Measurements from ENCODE around the gene RNU4-1.
"Not testable (repeated sequence)": the region's sequence is repeated elsewhere in the genome, so short reads cannot be mapped to it uniquely, and the experiment has no call there.

The RNU4-1 gene

GRCh38 chr12:120253313-120253712, 39.7 kb downstream of the RNU4-1 start:
- Mint-ChIP-seq H3K4me1 (peaks cover 42% of the 10 kb centered on the region), H3K27me3 (peaks cover 77% of the 10 kb centered on the region), H3K4me3 (peak overlapping the region; percentile 58)
- not testable (repeated sequence) for H3K9me3 Mint-ChIP-seq, H3K36me3 Mint-ChIP-seq, H3K27ac Mint-ChIP-seq
- peak; percentile 49 for ATAC-seq

GRCh38 chr12:120252071-120252906, 40.7 kb downstream of the RNU4-1 start:
- Mint-ChIP-seq H3K27me3 (peaks cover 83% of the 10 kb centered on the region), H3K36me3 (no peaks in the 10 kb centered on the region), H3K4me3 (peak overlapping the region; percentile 2), H3K9me3 (no peaks in the 10 kb centered on the region), H3K27ac (no peak overlapping the region), H3K4me1 (peaks cover 42% of the 10 kb centered on the region)
- ATAC-seq = peak; percentile 74

GRCh38 chr12:120251364-120252070, 41.5 kb downstream of the RNU4-1 start:
- peaks cover 79% of the 10 kb centered on the region for H3K27me3 Mint-ChIP-seq
- not testable (repeated sequence) for ATAC-seq, H3K9me3 Mint-ChIP-seq, H3K36me3 Mint-ChIP-seq, H3K27ac Mint-ChIP-seq
- H3K4me3 Mint-ChIP-seq = peak overlapping the region; percentile 2
- H3K4me1 Mint-ChIP-seq = peaks cover 42% of the 10 kb centered on the region

GRCh38 chr12:120249875-120250795, 42.9 kb downstream of the RNU4-1 start:
- Mint-ChIP-seq H3K4me1 (peaks cover 42% of the 10 kb centered on the region), H3K9me3 (no peaks in the 10 kb centered on the region)
- peak; percentile 92 for ATAC-seq

GRCh38 chr12:120249266-120249874, 43.7 kb downstream of the RNU4-1 start:
- H3K36me3 Mint-ChIP-seq = no peaks in the 10 kb centered on the region
- H3K9me3 Mint-ChIP-seq = no peaks in the 10 kb centered on the region
- H3K4me3 Mint-ChIP-seq = no peak overlapping the region
- peaks cover 42% of the 10 kb centered on the region for H3K4me1 Mint-ChIP-seq
- ATAC-seq = no peak
- H3K27ac Mint-ChIP-seq = no peak overlapping the region
- H3K27me3 Mint-ChIP-seq = peaks cover 78% of the 10 kb centered on the region

More at GRCh38 chr12:120249875-120250795, 42.9 kb downstream of the RNU4-1 start:
- no peaks in the 10 kb centered on the region for H3K36me3 Mint-ChIP-seq
- H3K4me3 Mint-ChIP-seq = no peak overlapping the region
- H3K27me3 Mint-ChIP-seq = peaks cover 78% of the 10 kb centered on the region
- no peak overlapping the region for H3K27ac Mint-ChIP-seq

- Mint-ChIP-seq H3K27ac (no peak overlapping the region), H3K27me3 (peaks cover 87% of the 10 kb centered on the region), H3K4me3 (no peak overlapping the region), H3K4me1 (peaks cover 33% of the 10 kb centered on the region), H3K36me3 (no peaks in the 10 kb centered on the region), H3K9me3 (no peaks in the 10 kb centered on the region)
- no peak for ATAC-seq
These were observed 45.4 kb downstream of the RNU4-1 start for GRCh38 chr12:120247621-120248030.

- ATAC-seq = no peak
- peaks cover 86% of the 10 kb centered on the region for H3K27me3 Mint-ChIP-seq
- peaks cover 29% of the 10 kb centered on the region for H3K4me1 Mint-ChIP-seq
- no peaks in the 10 kb centered on the region for H3K36me3 Mint-ChIP-seq
- H3K9me3 Mint-ChIP-seq = no peaks in the 10 kb centered on the region
- H3K4me3 Mint-ChIP-seq = no peak overlapping the region
- no peak overlapping the region for H3K27ac Mint-ChIP-seq
These were observed 45.9 kb downstream of the RNU4-1 start for GRCh38 chr12:120247183-120247582.

- not testable (repeated sequence) for H3K9me3 Mint-ChIP-seq, H3K4me3 Mint-ChIP-seq, ATAC-seq, H3K36me3 Mint-ChIP-seq, H3K27ac Mint-ChIP-seq
- peaks cover 86% of the 10 kb centered on the region for H3K27me3 Mint-ChIP-seq
- peaks cover 24% of the 10 kb centered on the region for H3K4me1 Mint-ChIP-seq
These were observed 46.3 kb downstream of the RNU4-1 start for GRCh38 chr12:120246705-120247104.

Data from stimulated activated memory B cell treated with anti-CD40 and anti-IgM and Interleukin-4, amounts not matched to agents 10 μg/mL and 1 μg/mL and 100 μg/mL, for 72 hours (primary cell).